Hepatocyte (in vitro differentiated cells): ENCODE data around the gene EIF4EBP3. TPM values are rescaled to one million over a fixed set of nuclear protein-coding genes. Genes with fewer than 3 reads are reported as not detected.

Experiments used
- DNase-seq: peaks from one replicate; pipeline ENCODE4 v3.0.0-alpha.2; 2016; ENCODE audit warnings: low spot score
- H2AFZ ChIP-seq: fragments of 200-600 bp; sonication (generic); 2 replicates; pipeline ENCODE4 v1.6.0; 2016; ENCODE audit warnings: antibody characterized with exemption, mild to moderate bottlenecking
- H3K27ac ChIP-seq: fragments of 200-600 bp; sonication (generic); 2 replicates; pipeline ENCODE4 v1.5.1; 2016; ENCODE audit warnings: mild to moderate bottlenecking
- H3K27me3 ChIP-seq: fragments of 200-600 bp; sonication (generic); 2 replicates; pipeline ENCODE4 v1.6.1; 2016
- H3K36me3 ChIP-seq: fragments of 200-600 bp; sonication (generic); replicated peaks from 2 replicates; pipeline ENCODE4 v1.5.1; 2016; ENCODE audit warnings: low read depth; ENCODE audit not compliant: insufficient read depth
- H3K4me1 ChIP-seq: fragments of 200-600 bp; sonication (generic); 2 replicates; pipeline ENCODE4 v1.5.1; 2016; ENCODE audit warnings: mild to moderate bottlenecking, moderate library complexity; ENCODE audit not compliant: insufficient read depth
- H3K4me2 ChIP-seq: fragments of 200-600 bp; sonication (generic); 2 replicates; pipeline ENCODE4 v1.6.0; 2016
- H3K4me3 ChIP-seq: fragments of 200-600 bp; sonication (generic); 2 replicates; pipeline ENCODE4 v1.5.1; 2016; ENCODE audit warnings: mild to moderate bottlenecking
- H3K79me2 ChIP-seq: fragments of 200-600 bp; sonication (generic); 2 replicates; pipeline ENCODE4 v1.6.0; 2017; ENCODE audit warnings: mild to moderate bottlenecking
- H3K9me2 ChIP-seq: fragments of 200-600 bp; sonication (generic); replicated peaks from 2 replicates; pipeline ENCODE4 v1.6.0; 2017; ENCODE audit warnings: mild to moderate bottlenecking; ENCODE audit not compliant: insufficient read depth
- H3K9me3 ChIP-seq: fragments of 200-600 bp; sonication (generic); 2 replicates; pipeline ENCODE4 v1.5.1; 2016; ENCODE audit warnings: low read depth, mild to moderate bottlenecking
- H4K20me1 ChIP-seq: fragments of 200-600 bp; sonication (generic); 2 replicates; pipeline ENCODE4 v1.6.0; 2016; ENCODE audit warnings: mild to moderate bottlenecking; ENCODE audit not compliant: insufficient read depth, poor library complexity, severe bottlenecking
- CTCF ChIP-seq: fragments of 200-600 bp; sonication (generic); IDR thresholded peaks from 2 replicates; pipeline ENCODE4 v1.5.1; 2016; ENCODE audit warnings: antibody characterized with exemption, mild to moderate bottlenecking; ENCODE audit not compliant: poor library complexity
- EZH2 ChIP-seq: fragments of 200-600 bp; sonication (generic); IDR thresholded peaks from 2 replicates; pipeline ENCODE4 v1.6.1; 2016; ENCODE audit warnings: antibody characterized with exemption, mild to moderate bottlenecking, borderline replicate concordance
- EZH2phosphoT487 ChIP-seq: fragments of 200-600 bp; sonication (generic); IDR thresholded peaks from one replicate; pipeline ENCODE4 v1.6.1; 2018; ENCODE audit warnings: antibody characterized with exemption, mild to moderate bottlenecking, low read depth, moderate library complexity; ENCODE audit not compliant: unreplicated experiment, severe bottlenecking
- WGBS: methylation state at CpG from one replicate; pipeline ENCODE4 v1.1.6; 2016; ENCODE audit warnings: low lambda C conversion rate; ENCODE audit errors: missing lambda C conversion rate; 5-methylcytosine and 5-hydroxymethylcytosine counted together
- polyA plus RNA-seq: library from polyadenylated mRNA; unstranded; fragments of >200 nt; fragmentation: Nextera tagmentation; extraction: Ambion mirVana; gene quantifications from 2 replicates; pipeline ENCODE4 v1.2.1, GENCODE V29; 2016
- total RNA-seq: library from RNA; depleted of rRNA; stranded (reverse); fragments of >200 nt; gene quantifications from 2 replicates; pipeline ENCODE4 v1.2.3, GENCODE V29; 2014

EIF4EBP3 gene
- total and polyA plus RNA-seq, 2 experiments from 2014 or later = 2.7 to 6.9 TPM

- no peaks in the 10 kb centered on the region for H3K27me3 ChIP-seq
- peak overlapping the region; percentile 77 for H3K27ac ChIP-seq
- no peaks in the 10 kb centered on the region for H3K9me2 ChIP-seq
- WGBS = 76% methylated on average over 5 of the region's 5 CpGs
- H2AFZ ChIP-seq = no peak overlapping the region
- no peak overlapping the region for H3K4me3 ChIP-seq
- H3K79me2 ChIP-seq = no peaks in the 10 kb centered on the region
- H3K4me2 ChIP-seq = no peak overlapping the region
- TF ChIP-seq EZH2 (no peak), EZH2phosphoT487 (no peak), CTCF (no peak)
- no peaks in the 10 kb centered on the region for H3K9me3 ChIP-seq
- H3K4me1 ChIP-seq = peaks cover 11% of the 10 kb centered on the region
- H4K20me1 ChIP-seq = no peaks in the 10 kb centered on the region
- H3K36me3 ChIP-seq = no peaks in the 10 kb centered on the region
- DNase-seq = no peak
Observed at GRCh38 chr5:140542972-140543371, 4.5 kb upstream of the EIF4EBP3 start.

GRCh38 chr5:140544986-140545385 lies 2.5 kb upstream of the EIF4EBP3 start:
- Histone ChIP-seq H3K36me3 (no peaks in the 10 kb centered on the region), H3K9me2 (no peaks in the 10 kb centered on the region), H2AFZ (no peak overlapping the region), H4K20me1 (no peaks in the 10 kb centered on the region), H3K4me2 (no peak overlapping the region), H3K79me2 (no peaks in the 10 kb centered on the region), H3K27me3 (no peaks in the 10 kb centered on the region), H3K9me3 (no peaks in the 10 kb centered on the region), H3K4me3 (no peak overlapping the region), H3K27ac (no peak overlapping the region), H3K4me1 (peaks cover 23% of the 10 kb centered on the region)
- TF ChIP-seq EZH2phosphoT487 (no peak), CTCF (no peak), EZH2 (no peak)
- 96% methylated on average over 7 of the region's 7 CpGs for WGBS
- no peak for DNase-seq

- 96% methylated on average over 10 of the region's 10 CpGs for WGBS
- H3K27me3 ChIP-seq = no peaks in the 10 kb centered on the region
- H3K4me3 ChIP-seq = no peak overlapping the region
- no peak for DNase-seq
- no peaks in the 10 kb centered on the region for H3K9me2 ChIP-seq
- H3K27ac ChIP-seq = no peak overlapping the region
- no peaks in the 10 kb centered on the region for H3K9me3 ChIP-seq
- no peaks in the 10 kb centered on the region for H4K20me1 ChIP-seq
- TF ChIP-seq EZH2phosphoT487 = no peak
- TF ChIP-seq EZH2 = no peak
- TF ChIP-seq CTCF = no peak
- H3K4me2 ChIP-seq = no peak overlapping the region
- peaks cover 23% of the 10 kb centered on the region for H3K4me1 ChIP-seq
- no peak overlapping the region for H2AFZ ChIP-seq
- H3K79me2 ChIP-seq = no peaks in the 10 kb centered on the region
- H3K36me3 ChIP-seq = no peaks in the 10 kb centered on the region
Observed at GRCh38 chr5:140545606-140546005, 1.9 kb upstream of the EIF4EBP3 start.
